AG20443 (cell line): Measurements from ENCODE around the gene ZBTB7C.
A peak's percentile ranks its signal among the peaks of the same experiment; 100 is the strongest.

ENCODE experiments used
- DNase-seq: peaks from one replicate; pipeline ENCODE4 v3.0.0; 2012; ENCODE audit warnings: low spot score, mixed read lengths

The ZBTB7C gene

GRCh38 chr18:48354746-48355260 lies 54.4 kb downstream of the ZBTB7C start:
- no peak for DNase-seq

GRCh38 chr18:48352051-48352755 lies 57.0 kb downstream of the ZBTB7C start:
- DNase-seq = no peak

DNA sequence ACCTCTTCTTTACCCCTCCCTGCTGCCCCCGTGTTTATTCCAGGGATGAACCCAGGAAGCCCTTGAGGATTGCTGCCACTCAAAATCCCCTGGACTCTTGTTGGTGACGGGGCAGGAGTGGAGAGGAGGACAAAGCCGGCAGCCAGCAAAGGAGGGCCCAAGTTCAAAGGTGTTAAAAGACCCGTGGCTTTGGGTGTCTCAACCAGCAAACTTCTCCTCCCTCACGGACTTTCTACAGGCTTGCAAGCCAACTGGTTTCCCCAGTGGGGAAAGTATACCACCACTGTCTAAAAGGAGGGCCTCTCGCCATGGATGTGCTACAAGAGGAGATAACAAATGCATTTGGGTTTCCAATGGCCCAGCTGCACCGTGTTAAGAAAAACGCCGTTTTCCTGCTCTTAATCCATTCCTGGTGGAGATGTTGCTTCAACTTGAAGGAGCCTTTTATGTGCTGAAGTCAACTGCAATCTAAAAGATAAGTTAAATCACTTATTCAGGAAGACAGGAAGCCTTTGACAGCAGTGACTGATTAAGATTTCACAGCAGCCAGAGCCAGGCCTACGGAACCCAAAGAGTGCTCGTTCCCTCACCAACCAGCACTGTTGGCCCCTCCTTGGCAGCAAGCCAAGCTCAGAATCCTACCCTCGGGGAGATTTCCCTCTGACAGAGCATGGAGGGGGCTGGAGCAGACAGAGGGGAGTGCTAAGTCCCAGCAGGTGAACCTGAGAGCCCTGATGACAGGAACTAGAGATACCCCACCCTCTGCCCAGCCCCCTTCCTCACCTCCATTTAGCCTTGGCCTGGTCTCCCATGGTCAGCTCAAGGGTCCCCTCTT lies 57.8 kb downstream of the ZBTB7C start:
- no peak for DNase-seq

DNA sequence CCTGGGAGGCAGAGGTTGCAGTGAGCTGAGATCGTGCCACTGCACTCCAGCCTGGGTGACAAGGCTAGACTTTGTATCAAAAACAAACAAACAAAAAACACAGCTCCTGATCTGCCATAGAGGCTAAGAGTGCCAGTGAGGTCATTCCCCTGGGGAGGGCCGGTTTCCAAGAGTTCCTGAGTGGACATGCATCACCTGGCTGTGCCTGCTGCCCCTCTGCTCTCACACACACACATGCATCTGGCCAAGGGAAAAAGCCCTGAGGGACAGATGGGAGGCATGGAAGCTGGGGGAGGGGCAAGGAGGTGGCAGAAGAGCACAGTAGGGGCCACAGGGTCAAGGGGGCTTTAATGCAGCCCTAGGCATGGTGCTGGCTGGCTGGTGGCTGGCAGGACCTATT lies 60.4 kb downstream of the ZBTB7C start:
- no peak for DNase-seq

DNA sequence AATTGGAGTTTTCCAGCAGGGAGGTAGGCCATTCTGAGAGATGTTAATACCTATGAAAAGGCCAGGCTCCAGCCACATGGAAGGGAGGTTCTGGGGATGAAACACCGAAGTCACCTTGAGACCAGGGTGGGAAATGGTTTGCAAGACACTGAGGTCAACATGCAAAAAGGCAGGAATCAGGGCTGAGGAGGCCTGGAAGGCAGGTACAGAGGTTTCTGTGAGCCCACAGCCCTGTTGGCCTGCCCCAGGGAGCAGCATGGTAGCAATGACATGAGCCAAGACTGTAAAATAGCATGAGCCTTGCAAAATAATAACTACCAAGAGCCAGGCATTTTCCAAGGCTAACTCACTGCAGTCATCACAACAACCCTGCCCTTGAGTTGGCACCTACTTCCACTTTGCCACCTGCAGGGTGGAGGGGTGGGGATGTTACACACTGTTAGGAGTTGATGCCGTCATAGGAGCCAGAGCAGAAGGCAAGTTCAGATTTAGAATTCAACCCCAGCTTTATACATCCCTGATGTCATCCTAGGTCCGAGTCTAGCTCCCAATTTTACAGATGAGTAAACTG lies 61.3 kb downstream of the ZBTB7C start:
- DNase-seq = no peak

- DNase-seq = peak; percentile 51
Observed at GRCh38 chr18:48345596-48345995, 63.6 kb downstream of the ZBTB7C start.

GRCh38 chr18:48342581-48342980 lies 66.6 kb downstream of the ZBTB7C start:
- DNase-seq = no peak

DNA sequence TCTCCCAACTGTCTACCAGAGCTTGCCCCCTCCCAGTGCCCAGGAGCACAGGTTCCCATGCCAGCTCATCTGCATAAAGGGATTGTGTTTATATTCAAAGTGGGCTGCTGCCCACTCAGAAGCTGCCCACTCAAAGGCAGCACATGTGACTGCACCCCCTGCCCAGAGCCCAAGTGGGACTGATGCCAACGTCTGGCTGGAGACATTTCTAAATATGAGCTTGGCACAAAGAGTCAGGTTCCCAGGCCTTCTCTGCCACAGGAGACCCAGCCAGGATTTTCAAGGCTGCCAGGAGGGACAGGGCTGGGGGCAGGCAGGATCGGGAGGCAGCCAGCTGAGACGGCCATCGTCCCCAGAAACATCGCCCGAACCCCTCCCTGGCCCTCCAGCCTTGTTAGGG lies 67.1 kb downstream of the ZBTB7C start:
- no peak for DNase-seq

DNA sequence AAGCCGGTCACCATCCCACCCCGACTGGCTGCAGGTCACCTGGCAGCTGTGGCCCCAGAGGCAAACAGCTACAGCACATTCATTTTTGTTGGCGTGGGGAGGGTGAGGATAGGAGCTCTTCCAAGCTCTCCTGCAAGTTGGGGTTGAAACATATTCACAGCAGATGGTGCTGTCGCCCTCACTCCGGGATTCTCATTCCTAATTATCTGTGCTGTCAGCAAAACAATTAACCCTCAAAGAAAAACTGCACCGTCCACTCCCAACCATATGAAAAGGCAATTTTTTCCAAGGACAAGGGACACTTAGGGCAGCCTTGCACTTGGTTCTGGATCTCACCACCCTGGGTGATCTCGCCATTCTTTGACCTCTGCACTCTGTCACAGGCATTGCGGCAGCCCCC lies 68.6 kb downstream of the ZBTB7C start:
- DNase-seq = no peak

DNA sequence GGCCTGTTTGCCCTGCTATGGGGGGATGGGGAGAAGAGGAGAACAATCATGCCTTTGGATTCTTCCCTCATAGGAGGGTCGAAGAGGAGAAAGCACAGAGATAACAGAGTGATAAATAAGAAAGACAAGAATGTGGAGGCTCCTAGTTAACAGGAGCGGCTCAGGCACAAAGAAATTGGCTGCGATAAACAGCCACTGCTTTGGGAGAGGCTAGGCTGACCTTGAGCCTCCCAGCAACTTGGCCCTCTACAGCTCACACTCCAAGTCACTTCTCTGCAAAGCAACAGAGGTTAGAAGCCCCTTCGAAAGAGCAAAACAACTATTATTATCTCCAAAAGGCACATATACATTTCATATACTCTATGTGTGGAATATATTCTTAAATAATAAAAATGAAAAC lies 69.5 kb downstream of the ZBTB7C start:
- DNase-seq = no peak

DNA sequence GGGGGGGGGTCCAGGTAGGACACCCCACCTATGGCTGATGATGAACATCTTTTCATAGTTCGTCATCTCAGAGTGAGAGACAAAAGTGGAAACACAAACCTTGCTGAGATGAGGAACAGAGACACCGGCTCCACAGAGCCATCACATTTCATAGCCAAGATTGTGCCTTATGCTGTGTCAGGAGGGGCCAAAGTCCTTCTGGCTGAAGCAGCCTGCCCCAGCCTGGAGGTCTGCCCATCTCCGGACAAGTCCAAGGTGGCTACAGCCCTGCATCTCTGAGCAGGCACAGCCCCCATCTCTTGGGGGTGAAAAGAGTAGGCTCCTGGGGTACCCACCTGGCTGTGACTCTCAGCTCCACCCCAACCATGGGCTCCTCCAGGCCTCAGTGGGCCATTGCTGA lies 70.3 kb downstream of the ZBTB7C start:
- no peak for DNase-seq

GRCh38 chr18:48337053-48337452 lies 72.1 kb downstream of the ZBTB7C start:
- no peak for DNase-seq

DNA sequence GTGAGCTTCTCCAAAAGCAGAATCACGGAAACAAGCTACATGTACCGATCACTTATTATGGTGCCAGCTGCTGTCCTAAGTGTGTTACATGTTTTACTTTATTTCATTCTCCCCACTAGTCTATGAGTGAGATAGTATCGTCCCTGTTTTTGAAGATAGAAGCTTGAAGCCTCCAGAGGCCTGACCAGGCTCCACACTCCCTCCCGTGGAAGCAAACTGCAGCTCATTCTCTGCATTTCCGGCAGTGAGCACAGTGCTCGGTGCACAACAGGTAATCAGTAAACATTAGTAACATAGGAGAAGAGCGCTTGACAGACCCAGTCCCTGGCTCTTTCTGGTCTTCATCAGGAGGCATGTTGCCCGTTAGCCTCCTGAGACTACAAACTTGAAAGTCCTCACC lies 72.9 kb downstream of the ZBTB7C start:
- DNase-seq = peak; percentile 38

DNA sequence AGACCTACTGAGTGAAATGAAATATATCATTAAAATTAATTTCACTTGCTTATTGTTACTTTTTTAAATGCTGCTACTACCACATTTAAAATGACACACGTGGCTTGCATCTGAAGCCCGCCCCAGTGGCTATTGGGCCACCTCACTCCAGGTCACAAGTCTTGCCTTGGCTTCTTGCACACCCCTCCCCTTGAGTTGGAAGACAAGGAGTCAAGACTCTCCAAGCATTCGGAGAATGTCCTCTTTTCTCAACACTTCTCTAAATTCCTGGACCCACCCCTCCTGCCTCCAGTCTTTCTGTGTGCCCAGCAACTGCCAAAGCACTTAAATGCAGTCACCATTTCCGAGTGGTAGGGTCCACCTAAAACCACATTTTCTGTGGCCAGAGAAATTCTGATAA lies 73.4 kb downstream of the ZBTB7C start:
- DNase-seq = no peak

GRCh38 chr18:48334845-48335244 lies 74.3 kb downstream of the ZBTB7C start:
- DNase-seq = no peak

GRCh38 chr18:48333563-48333962 lies 75.6 kb downstream of the ZBTB7C start:
- DNase-seq = no peak

GRCh38 chr18:48330016-48330991 lies 78.9 kb downstream of the ZBTB7C start:
- peak; percentile 90 for DNase-seq

GRCh38 chr18:48328473-48329210 lies 80.5 kb downstream of the ZBTB7C start:
- DNase-seq = no peak

DNA sequence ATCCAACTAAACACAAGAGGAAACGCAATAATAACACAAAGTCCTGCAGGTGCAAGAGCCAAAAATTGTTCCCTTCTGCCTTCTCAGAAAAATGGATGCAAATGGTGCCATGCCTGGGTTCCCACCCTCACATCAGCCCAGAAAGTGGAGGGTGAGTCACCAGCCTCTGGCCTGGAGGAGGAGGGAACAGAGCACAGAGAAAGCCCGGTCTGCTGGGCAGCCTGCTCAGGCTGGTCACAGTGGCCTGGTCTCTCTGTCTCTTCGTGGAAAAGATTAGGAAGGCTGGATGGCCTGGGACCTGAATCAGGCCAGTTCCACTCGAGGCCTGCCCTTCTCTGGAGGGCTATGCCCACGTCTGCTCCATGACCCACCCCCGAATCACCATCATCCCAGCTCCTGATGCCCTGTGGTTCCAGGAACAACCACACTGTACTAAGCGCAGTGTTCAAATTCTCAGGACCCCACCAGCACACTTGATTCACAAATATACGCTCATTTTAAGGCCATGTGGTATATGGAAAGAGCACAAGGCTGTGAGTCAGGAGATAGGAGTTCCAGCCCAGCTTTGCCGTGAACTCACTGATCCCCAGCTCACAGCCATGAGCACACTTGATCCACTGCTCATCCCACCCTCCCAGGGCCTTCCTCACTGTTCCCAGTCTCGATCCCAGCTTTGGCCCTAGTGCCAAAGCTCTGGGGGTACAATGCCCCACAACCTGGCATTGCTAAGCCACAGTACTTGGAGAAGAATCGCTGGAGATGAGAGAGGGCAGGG lies 82.1 kb downstream of the ZBTB7C start:
- peak; percentile 66 for DNase-seq

GRCh38 chr18:48325115-48325665 lies 84.0 kb downstream of the ZBTB7C start:
- no peak for DNase-seq
